Colonic mucosa (tissue), 4 donors: ENCODE results near the gene TUBB4B. TPM values are rescaled to one million over a fixed set of nuclear protein-coding genes. Genes with fewer than 3 reads are reported as not detected.

Source experiments
- DNase-seq: peaks from one replicate; pipeline ENCODE4 v3.0.0-alpha.2; 2020
- H3K27ac ChIP-seq: fragments of 200-600 bp; one replicate; pipeline ENCODE4 v1.8.0; 2021
- H3K27me3 ChIP-seq: fragments of 200-600 bp; one replicate; pipeline ENCODE4 v1.8.0; 2021
- H3K36me3 ChIP-seq: fragments of 200-600 bp; one replicate; pipeline ENCODE4 v1.8.0; 2021
- H3K4me1 ChIP-seq: fragments of 200-600 bp; one replicate; pipeline ENCODE4 v1.8.0; 2021; ENCODE audit warnings: mild to moderate bottlenecking
- H3K4me3 ChIP-seq: fragments of 200-600 bp; one replicate; pipeline ENCODE4 v1.8.0; 2021
- H3K9ac ChIP-seq, 2 donors: one replicate each; pipeline ENCODE4 v1.7.0; 2013; ENCODE audit warnings: control low read depth in 2 of 2, low read depth in 2 of 2, low read length in 2 of 2
- H3K9me3 ChIP-seq: fragments of 200-600 bp; one replicate; pipeline ENCODE4 v1.8.0; 2021
- intact Hi-C: fragments of 100-400 bp; cut with DNase I; formaldehyde crosslinking; loops from one replicate; pipeline ENCODE4 v1.14.1; 2022
- total RNA-seq, 2 donors: library from RNA; stranded (reverse); fragmentation: NEBNext Ultra II Directional in 1 of 2; extraction: Animal tissue kit (Norgen Biotek cat#: 25700) in 1 of 2; gene quantifications; one replicate each; pipeline ENCODE4 v1.2.1, GENCODE V29; 2021
- TF ChIP-seq, protein P1 (sequence below): fragments of 200-600 bp; IDR thresholded peaks from one replicate; pipeline ENCODE4 v1.8.0; 2022; ENCODE audit warnings: antibody characterized with exemption, mild to moderate bottlenecking
- donor health status: healthy.
- donor health status: DM: no; HTN: no; CAD: no.
- donor health status: DM: no; HTN: no; CAD: no.

Gene TUBB4B
- total RNA-seq, 2 donors from 2014 or later, result 303 to 779 TPM

DNA sequence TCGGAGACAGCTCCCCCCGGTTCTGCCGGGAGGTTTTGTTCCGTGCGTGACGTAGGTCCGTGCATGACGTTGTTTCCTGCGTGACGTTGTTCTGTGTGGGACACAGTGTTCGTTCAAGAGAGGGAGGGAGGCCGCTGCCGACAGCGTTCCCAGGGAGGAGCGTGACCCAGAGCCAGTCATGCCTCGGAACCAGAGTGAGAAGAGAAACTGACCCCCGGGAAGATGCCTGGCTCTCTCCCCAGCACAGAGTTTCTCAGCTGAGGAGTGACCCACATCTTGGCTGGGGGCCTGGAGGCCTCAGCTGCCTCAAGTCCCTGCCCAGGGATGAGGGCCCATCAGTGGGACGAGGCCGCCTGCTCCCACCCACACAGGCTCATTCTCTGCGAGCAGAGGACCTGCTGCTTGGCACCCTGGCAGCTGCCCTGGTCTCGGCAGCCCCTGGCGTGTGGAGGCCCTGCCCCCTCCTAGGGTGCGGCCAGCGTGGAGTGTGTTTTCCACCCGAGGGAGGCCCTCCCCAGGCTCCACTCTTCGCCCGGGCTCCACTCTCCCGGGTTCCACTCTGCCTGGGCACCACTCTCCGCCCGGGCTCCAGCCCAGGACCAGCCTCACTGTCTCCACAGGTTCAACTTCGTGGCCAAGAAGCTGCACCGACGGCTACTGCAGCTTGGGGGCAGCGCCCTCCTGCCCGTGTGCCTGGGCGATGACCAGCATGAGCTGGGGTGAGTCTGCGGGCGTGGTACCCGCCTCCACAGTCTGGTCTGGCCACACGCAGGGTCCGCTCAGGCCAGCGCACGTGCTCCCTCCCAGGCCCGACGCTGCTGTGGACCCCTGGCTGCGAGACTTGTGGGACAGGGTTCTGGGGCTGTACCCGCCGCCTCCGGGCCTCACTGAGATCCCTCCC is 27.7 kb upstream of the TUBB4B start:
- Histone ChIP-seq H3K27ac (no peak overlapping the region), H3K4me3 (no peak overlapping the region), H3K36me3 (no peaks in the 10 kb centered on the region), H3K9ac (no peak overlapping the region), H3K9me3 (no peaks in the 10 kb centered on the region), H3K27me3 (no peaks in the 10 kb centered on the region), H3K4me1 (no peaks in the 10 kb centered on the region)
- intact Hi-C loops, result no loop called here
- no peak for DNase-seq
- TF ChIP-seq, protein P1, sequence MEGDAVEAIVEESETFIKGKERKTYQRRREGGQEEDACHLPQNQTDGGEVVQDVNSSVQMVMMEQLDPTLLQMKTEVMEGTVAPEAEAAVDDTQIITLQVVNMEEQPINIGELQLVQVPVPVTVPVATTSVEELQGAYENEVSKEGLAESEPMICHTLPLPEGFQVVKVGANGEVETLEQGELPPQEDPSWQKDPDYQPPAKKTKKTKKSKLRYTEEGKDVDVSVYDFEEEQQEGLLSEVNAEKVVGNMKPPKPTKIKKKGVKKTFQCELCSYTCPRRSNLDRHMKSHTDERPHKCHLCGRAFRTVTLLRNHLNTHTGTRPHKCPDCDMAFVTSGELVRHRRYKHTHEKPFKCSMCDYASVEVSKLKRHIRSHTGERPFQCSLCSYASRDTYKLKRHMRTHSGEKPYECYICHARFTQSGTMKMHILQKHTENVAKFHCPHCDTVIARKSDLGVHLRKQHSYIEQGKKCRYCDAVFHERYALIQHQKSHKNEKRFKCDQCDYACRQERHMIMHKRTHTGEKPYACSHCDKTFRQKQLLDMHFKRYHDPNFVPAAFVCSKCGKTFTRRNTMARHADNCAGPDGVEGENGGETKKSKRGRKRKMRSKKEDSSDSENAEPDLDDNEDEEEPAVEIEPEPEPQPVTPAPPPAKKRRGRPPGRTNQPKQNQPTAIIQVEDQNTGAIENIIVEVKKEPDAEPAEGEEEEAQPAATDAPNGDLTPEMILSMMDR, result no peak

DNA sequence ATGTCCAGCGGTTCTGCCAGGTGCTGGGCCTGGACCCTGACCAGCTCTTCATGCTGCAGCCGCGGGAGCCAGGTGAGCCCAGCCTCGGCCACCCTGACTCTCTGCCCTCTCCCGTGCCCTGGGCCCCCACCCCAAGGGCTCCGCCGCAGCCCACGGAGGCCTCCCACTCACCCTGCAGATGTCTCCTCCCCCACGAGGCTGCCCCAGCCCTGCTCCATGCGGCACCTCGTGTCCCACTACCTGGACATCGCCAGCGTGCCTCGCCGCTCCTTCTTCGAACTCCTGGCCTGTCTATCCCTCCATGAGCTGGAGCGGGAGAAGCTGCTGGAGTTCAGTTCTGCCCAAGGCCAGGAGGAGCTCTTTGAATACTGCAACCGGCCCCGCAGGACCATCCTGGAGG is 26.5 kb upstream of the TUBB4B start:
- TF ChIP-seq, protein P1, result no peak
- Histone ChIP-seq H3K9ac (no peak overlapping the region), H3K36me3 (no peaks in the 10 kb centered on the region), H3K4me1 (no peaks in the 10 kb centered on the region), H3K27me3 (no peaks in the 10 kb centered on the region), H3K9me3 (no peaks in the 10 kb centered on the region), H3K4me3 (no peak overlapping the region), H3K27ac (no peak overlapping the region)
- intact Hi-C loops, result no loop called here
- no peak for DNase-seq

DNA sequence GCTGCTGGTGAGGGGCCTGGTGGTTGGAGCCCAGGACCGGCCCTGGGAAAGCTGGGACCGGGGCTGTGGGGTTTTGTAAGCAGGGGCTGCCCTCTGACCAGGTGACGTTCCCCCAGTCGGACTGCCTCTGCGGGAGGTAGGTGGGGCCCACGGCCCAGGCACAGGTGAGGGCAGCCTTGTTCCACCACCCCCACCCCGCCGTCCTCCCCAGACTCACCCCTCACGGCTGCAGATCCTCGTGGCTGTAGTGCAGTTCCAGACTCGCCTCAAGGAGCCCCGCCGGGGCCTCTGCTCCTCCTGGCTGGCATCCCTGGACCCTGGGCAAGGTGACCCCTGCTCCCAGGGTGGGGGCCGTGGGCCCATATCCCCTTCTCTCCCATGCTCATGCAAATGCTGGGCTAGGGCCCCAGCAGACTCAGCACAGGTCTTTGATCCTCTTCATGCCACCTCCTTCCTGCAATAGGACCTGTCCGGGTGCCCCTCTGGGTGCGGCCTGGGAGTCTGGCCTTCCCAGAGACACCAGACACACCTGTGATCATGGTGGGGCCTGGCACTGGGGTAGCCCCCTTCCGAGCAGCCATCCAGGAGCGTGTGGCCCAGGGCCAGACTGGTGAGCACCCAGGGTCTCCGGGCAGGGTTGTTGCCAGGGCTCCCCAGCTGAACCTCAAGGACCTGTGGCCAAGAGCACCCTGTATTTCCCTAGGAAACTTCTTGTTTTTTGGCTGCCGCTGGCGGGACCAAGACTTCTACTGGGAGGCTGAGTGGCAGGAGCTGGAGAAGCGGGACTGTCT is 25.7 kb upstream of the TUBB4B start:
- H3K27ac ChIP-seq, result no peak overlapping the region
- no peak for DNase-seq
- H3K36me3 ChIP-seq, result no peaks in the 10 kb centered on the region
- H3K27me3 ChIP-seq, result no peaks in the 10 kb centered on the region
- TF ChIP-seq, protein P1, result no peak
- no peak overlapping the region for H3K9ac ChIP-seq
- H3K9me3 ChIP-seq, result no peaks in the 10 kb centered on the region
- no peak overlapping the region for H3K4me3 ChIP-seq
- no peaks in the 10 kb centered on the region for H3K4me1 ChIP-seq
- intact Hi-C loops, result no loop called here

DNA sequence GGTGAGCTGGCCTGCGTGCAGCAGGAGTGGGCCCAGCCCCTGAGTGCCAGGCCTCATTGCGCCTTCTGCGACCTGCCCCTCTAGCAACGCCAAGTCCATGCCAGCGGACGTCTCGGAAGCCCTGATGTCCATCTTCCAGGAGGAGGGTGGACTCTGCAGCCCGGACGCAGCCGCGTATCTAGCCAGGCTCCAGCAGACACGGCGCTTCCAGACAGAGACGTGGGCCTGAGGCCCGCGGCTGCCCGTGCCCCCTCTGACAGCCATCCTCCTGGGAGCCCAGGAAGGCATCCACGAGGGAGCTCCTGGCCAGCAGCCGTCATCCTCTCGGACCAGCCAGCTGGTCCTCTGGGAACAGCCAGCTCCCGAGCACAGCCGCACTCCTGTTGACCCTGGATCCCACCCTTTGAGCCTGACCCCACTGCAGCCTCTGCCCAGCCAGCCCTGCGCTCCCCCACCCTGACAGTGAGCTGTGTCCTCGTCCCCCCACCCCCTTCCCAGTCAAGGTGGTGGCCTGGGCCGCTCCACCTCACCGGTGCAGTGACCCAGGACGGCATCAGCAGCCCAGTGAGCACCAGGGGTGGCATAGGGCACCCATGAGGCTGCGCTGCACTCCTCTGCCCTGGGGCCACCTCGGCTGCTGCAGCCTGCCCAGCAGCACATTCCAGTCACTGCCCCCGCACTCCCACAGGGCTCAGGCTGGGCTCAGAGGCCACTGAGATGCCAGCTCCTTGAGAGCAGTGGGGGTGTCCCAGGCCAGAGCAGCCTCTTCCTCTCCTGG is 24.7 kb upstream of the TUBB4B start:
- TF ChIP-seq, protein P1, result no peak
- peaks cover under 1% of the 10 kb centered on the region for H3K4me1 ChIP-seq
- no peak for DNase-seq
- no peak overlapping the region for H3K27ac ChIP-seq
- H3K36me3 ChIP-seq, result no peaks in the 10 kb centered on the region
- no peaks in the 10 kb centered on the region for H3K9me3 ChIP-seq
- peak overlapping the region in 1 of 2 donors; percentile 89 for H3K9ac ChIP-seq
- H3K4me3 ChIP-seq, result no peak overlapping the region
- intact Hi-C loops, result no loop called here
- H3K27me3 ChIP-seq, result no peaks in the 10 kb centered on the region
